WTC11 (cell line): ENCODE measurements around the gene SELENOV. TPM values are rescaled to one million over a fixed set of nuclear protein-coding genes. Genes with fewer than 3 reads are reported as not detected.

Experiments used
- ATAC-seq: fragments of 200-7000 bp; cut with Tn5 transposase; 2 replicates; pipeline ENCODE4 v1.10.0; 2021; ENCODE audit warnings: mild to moderate bottlenecking, moderate library complexity
- CTCF ChIA-PET: fragments of 300-600 bp; sonication (Branson Sonifier 250); formaldehyde crosslinking; loops from one replicate; lab custom pipeline; 2021; ENCODE audit warnings: antibody characterized with exemption; lab: Charles Lee
- POLR2A ChIA-PET: fragments of 350-600 bp; sonication (Branson Sonifier 250); formaldehyde crosslinking; loops from one replicate; lab custom pipeline; 2021; ENCODE audit warnings: antibody characterized with exemption; lab: Charles Lee
- DNase-seq: peaks from one replicate; pipeline ENCODE4 v3.0.0; 2021; ENCODE audit warnings: low spot score
- H3K27ac Mint-ChIP-seq: 2 replicates; pipeline ENCODE4 v1.8.0; 2021; ENCODE audit warnings: mixed read lengths
- H3K27me3 Mint-ChIP-seq: 2 replicates; pipeline ENCODE4 v1.8.0; 2021; ENCODE audit warnings: low read depth, mild to moderate bottlenecking, moderate library complexity, mixed read lengths
- H3K36me3 Mint-ChIP-seq: 2 replicates; pipeline ENCODE4 v1.8.0; 2021; ENCODE audit warnings: mixed read lengths
- H3K4me1 Mint-ChIP-seq: 2 replicates; pipeline ENCODE4 v1.8.0; 2022; ENCODE audit warnings: mixed read lengths
- H3K4me3 Mint-ChIP-seq: 2 replicates; pipeline ENCODE4 v1.8.0; 2021; ENCODE audit warnings: mild to moderate bottlenecking, moderate library complexity, mixed read lengths
- H3K9me3 Mint-ChIP-seq: 2 replicates; pipeline ENCODE4 v1.8.0; 2021; ENCODE audit warnings: mixed read lengths
- CREB1 ChIP-seq: sonication (generic); formaldehyde crosslinking; IDR thresholded peaks from 2 replicates; pipeline ENCODE4 v1.8.0; 2023; ENCODE audit warnings: mild to moderate bottlenecking, missing genetic modification reagents
- E2F4 ChIP-seq: sonication (generic); formaldehyde crosslinking; IDR thresholded peaks from 2 replicates; pipeline ENCODE4 v1.8.1; 2022; ENCODE audit warnings: low read depth, mild to moderate bottlenecking, moderate library complexity, missing genetic modification reagents, borderline replicate concordance
- EMX1 ChIP-seq: fragments of 250-450 bp; sonication (Bioruptor Pico); IDR thresholded peaks from 2 replicates; pipeline ENCODE4 v1.8.0; 2021; ENCODE audit warnings: mild to moderate bottlenecking
- ERG ChIP-seq: fragments of 250-450 bp; sonication (Bioruptor Pico); IDR thresholded peaks from 2 replicates; pipeline ENCODE4 v1.8.0; 2021; ENCODE audit warnings: mild to moderate bottlenecking
- FOXP1 ChIP-seq: sonication (generic); formaldehyde crosslinking; IDR thresholded peaks from 2 replicates; pipeline ENCODE4 v1.8.0; 2022; ENCODE audit warnings: missing genetic modification reagents, mild to moderate bottlenecking, moderate library complexity, borderline replicate concordance
- GTF2I ChIP-seq: fragments of 250-450 bp; sonication (Bioruptor Pico); conservative IDR thresholded peaks from 2 replicates; pipeline ENCODE4 v1.4.0; 2021; ENCODE audit warnings: mild to moderate bottlenecking
- NFYB ChIP-seq: sonication (generic); formaldehyde crosslinking; conservative IDR thresholded peaks from 2 replicates; pipeline ENCODE4 v1.8.0; 2022; ENCODE audit warnings: low read depth, missing genetic modification reagents
- NR1H2 ChIP-seq: sonication (generic); formaldehyde crosslinking; IDR thresholded peaks from 2 replicates; pipeline ENCODE4 v1.9.0; 2021; ENCODE audit warnings: mild to moderate bottlenecking, moderate library complexity, missing genetic modification reagents
- OVOL2 ChIP-seq: fragments of 250-450 bp; sonication (Bioruptor Pico); IDR thresholded peaks from 2 replicates; pipeline ENCODE4 v1.9.0; 2021; ENCODE audit warnings: mild to moderate bottlenecking, borderline replicate concordance
- SMAD4 ChIP-seq: sonication (generic); formaldehyde crosslinking; IDR thresholded peaks from 2 replicates; pipeline ENCODE4 v1.8.0; 2022; ENCODE audit warnings: mild to moderate bottlenecking, missing genetic modification reagents
- SOX15 ChIP-seq: fragments of 250-450 bp; sonication (Bioruptor Pico); IDR thresholded peaks from 2 replicates; pipeline ENCODE4 v1.9.0; 2021; ENCODE audit warnings: mild to moderate bottlenecking
- TEAD1 ChIP-seq: sonication (generic); formaldehyde crosslinking; IDR thresholded peaks from 2 replicates; pipeline ENCODE4 v1.8.0; 2022; ENCODE audit warnings: mild to moderate bottlenecking, missing genetic modification reagents
- USF1 ChIP-seq: sonication (generic); formaldehyde crosslinking; IDR thresholded peaks from 2 replicates; pipeline ENCODE4 v1.8.0; 2022; ENCODE audit warnings: mild to moderate bottlenecking, missing genetic modification reagents
- ZNF263 ChIP-seq: sonication (generic); formaldehyde crosslinking; IDR thresholded peaks from 2 replicates; pipeline ENCODE4 v1.8.1; 2022; ENCODE audit warnings: low read depth, mild to moderate bottlenecking, moderate library complexity, missing genetic modification reagents
- ZNF512 ChIP-seq: sonication (generic); formaldehyde crosslinking; IDR thresholded peaks from 2 replicates; pipeline ENCODE4 v1.8.1; 2022; ENCODE audit warnings: missing genetic modification reagents, borderline replicate concordance
- total RNA-seq: library from RNA; stranded (reverse); gene quantifications from 3 replicates; pipeline ENCODE4 v1.2.3, GENCODE V29; 2021
- TF ChIP-seq, protein P1 (sequence below): sonication (generic); formaldehyde crosslinking; conservative IDR thresholded peaks from 2 replicates; pipeline ENCODE4 v1.8.1; 2023; ENCODE audit warnings: mild to moderate bottlenecking, low read depth, missing genetic modification reagents, moderate library complexity
- TF ChIP-seq, protein P2 (sequence below): sonication (generic); formaldehyde crosslinking; IDR thresholded peaks from 2 replicates; pipeline ENCODE4 v1.8.1; 2023; ENCODE audit warnings: mild to moderate bottlenecking, missing genetic modification reagents, moderate library complexity
- TF ChIP-seq, protein P3 (sequence below): sonication (generic); formaldehyde crosslinking; conservative IDR thresholded peaks from 2 replicates; pipeline ENCODE4 v1.8.1; 2022; ENCODE audit warnings: mild to moderate bottlenecking, missing genetic modification reagents
- TF ChIP-seq, protein P4 (sequence below): fragments of 200-600 bp; IDR thresholded peaks from 2 replicates; pipeline ENCODE4 v1.8.0; 2022; ENCODE audit warnings: antibody characterized with exemption

Gene SELENOV
- total RNA-seq, 1 experiment from 2014 or later = 12.6 TPM

DNA sequence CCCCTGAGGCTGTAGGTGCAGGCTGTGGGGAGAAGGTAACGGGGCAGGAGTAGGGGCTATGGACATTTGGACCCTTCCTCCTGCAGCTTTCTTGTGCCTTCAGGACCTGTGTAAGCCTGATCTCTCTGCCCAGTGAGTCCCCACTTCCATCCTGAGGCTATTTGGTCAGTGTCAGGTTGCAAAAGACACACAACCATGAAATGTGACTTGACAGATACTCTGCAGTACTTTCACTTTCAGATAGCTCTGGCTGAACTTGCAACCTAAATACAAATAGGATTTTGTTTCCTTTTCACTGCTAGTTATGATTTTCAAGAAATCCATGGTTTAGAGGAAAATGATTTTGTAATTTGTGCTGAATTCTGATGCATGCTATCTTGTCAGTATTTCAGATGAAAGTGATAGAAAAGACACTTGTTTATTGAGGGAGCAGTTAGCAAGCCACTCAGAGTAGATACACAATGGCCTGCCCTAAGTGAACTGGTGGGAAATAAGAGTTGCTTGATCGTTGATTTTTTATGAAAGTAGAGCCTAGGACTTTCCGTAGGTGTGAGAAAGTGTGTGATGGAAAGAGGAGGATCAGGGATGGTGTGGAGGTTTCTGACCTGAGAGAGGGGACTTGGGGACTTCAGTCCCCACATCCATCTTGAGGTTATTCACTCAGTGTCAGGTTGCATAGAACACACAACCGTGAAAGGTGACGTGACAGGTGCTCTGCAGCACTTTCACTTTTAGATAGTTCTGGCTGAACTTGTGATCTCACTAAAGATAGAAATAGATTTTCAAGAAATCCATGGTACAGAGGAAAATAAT is 43.1 kb downstream of the SELENOV start:
- ChIA-PET POLR2A (no interaction called here), CTCF (no interaction called here)
- Mint-ChIP-seq H3K4me1 (0 out of 2 replicates have a peak, but pooled peaks cover 5% of the 10 kb centered on the region), H3K4me3 (no peak overlapping the region), H3K27me3 (peaks cover 17% of the 10 kb centered on the region), H3K9me3 (no peaks in the 10 kb centered on the region), H3K36me3 (no peaks in the 10 kb centered on the region), H3K27ac (no peak overlapping the region)
- no peak for ATAC-seq
- TF ChIP-seq FOXP1 (no peak), E2F4 (CRISPR knock-in tag) (no peak), NFYB (CRISPR knock-in tag) (no peak), USF1 (CRISPR knock-in tag) (no peak), ZNF263 (no peak), SMAD4 (CRISPR knock-in tag) (no peak), EMX1 (CRISPR knock-in tag) (no peak), TEAD1 (CRISPR knock-in tag) (no peak), CREB1 (CRISPR knock-in tag) (no peak), NR1H2 (CRISPR knock-in tag) (no peak), ZNF512 (CRISPR knock-in tag) (no peak), GTF2I (CRISPR knock-in tag) (no peak), SOX15 (CRISPR knock-in tag) (no peak), ERG (CRISPR knock-in tag) (no peak), OVOL2 (CRISPR knock-in tag) (no peak)
- TF ChIP-seq, protein P1, sequence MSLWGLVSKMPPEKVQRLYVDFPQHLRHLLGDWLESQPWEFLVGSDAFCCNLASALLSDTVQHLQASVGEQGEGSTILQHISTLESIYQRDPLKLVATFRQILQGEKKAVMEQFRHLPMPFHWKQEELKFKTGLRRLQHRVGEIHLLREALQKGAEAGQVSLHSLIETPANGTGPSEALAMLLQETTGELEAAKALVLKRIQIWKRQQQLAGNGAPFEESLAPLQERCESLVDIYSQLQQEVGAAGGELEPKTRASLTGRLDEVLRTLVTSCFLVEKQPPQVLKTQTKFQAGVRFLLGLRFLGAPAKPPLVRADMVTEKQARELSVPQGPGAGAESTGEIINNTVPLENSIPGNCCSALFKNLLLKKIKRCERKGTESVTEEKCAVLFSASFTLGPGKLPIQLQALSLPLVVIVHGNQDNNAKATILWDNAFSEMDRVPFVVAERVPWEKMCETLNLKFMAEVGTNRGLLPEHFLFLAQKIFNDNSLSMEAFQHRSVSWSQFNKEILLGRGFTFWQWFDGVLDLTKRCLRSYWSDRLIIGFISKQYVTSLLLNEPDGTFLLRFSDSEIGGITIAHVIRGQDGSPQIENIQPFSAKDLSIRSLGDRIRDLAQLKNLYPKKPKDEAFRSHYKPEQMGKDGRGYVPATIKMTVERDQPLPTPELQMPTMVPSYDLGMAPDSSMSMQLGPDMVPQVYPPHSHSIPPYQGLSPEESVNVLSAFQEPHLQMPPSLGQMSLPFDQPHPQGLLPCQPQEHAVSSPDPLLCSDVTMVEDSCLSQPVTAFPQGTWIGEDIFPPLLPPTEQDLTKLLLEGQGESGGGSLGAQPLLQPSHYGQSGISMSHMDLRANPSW (CRISPR knock-in tag) = no peak
- TF ChIP-seq, protein P2, sequence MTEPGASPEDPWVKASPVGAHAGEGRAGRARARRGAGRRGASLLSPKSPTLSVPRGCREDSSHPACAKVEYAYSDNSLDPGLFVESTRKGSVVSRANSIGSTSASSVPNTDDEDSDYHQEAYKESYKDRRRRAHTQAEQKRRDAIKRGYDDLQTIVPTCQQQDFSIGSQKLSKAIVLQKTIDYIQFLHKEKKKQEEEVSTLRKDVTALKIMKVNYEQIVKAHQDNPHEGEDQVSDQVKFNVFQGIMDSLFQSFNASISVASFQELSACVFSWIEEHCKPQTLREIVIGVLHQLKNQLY (CRISPR knock-in tag) = no peak
- TF ChIP-seq, protein P3, sequence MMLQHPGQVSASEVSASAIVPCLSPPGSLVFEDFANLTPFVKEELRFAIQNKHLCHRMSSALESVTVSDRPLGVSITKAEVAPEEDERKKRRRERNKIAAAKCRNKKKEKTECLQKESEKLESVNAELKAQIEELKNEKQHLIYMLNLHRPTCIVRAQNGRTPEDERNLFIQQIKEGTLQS (CRISPR knock-in tag) = no peak
- TF ChIP-seq, protein P4, sequence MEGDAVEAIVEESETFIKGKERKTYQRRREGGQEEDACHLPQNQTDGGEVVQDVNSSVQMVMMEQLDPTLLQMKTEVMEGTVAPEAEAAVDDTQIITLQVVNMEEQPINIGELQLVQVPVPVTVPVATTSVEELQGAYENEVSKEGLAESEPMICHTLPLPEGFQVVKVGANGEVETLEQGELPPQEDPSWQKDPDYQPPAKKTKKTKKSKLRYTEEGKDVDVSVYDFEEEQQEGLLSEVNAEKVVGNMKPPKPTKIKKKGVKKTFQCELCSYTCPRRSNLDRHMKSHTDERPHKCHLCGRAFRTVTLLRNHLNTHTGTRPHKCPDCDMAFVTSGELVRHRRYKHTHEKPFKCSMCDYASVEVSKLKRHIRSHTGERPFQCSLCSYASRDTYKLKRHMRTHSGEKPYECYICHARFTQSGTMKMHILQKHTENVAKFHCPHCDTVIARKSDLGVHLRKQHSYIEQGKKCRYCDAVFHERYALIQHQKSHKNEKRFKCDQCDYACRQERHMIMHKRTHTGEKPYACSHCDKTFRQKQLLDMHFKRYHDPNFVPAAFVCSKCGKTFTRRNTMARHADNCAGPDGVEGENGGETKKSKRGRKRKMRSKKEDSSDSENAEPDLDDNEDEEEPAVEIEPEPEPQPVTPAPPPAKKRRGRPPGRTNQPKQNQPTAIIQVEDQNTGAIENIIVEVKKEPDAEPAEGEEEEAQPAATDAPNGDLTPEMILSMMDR = no peak
- no peak for DNase-seq
